ENCODE results near the gene ZBTB4. TPM values are rescaled to one million over a fixed set of nuclear protein-coding genes. Genes with fewer than 3 reads are reported as not detected.

ZBTB4 gene
- total RNA-seq, 4 donors from 2014 or later: 60.5 to 64.1 (median 63.0) TPM

DNA sequence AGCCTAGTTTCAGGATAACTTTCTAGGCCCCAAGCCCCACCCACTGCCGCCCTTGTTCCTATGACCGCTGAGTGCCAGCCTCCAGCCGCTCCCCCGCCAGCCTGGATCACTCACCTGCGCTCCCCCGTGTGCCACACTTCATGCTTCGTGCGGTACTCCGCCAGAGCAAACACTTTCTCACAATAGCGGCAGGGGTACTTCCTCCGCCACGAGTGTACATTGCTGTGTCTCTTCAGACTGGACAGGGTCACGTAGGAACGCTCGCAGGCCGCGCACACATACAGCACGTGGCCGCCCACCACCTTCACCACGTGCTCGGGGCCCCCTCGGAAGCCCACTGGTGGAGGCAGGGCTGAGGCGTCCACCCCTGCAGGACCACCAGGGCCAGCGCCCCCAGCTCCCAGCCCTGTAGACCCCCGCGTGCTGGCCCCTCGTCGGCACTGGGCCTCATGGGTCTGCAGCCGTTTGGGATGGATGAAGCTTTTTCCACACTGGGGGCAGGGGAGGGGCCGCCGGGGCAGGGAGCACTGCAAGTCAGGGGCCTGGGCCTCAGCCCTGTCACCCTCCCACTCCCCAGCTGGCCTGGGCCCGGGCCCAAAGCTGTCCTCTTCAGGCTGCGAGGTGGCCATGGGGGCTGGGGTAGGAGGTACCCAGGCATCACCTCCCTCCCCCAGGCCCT is 13.7 kb downstream of the ZBTB4 start:
- H3K27me3 ChIP-seq: no peaks in the 10 kb centered on the region
- H3K4me1 ChIP-seq: peaks cover 0 to 64% (median 21%) of the 10 kb centered on the region in 4 donors
- no peak overlapping the region for H3K4me3 ChIP-seq
- no peak for DNase-seq (ENCODE audit: low spot score in 2 of 2)
- peaks cover 0 to 57% (median 9%) of the 10 kb centered on the region in 3 donors for H3K36me3 ChIP-seq
- no peaks in the 10 kb centered on the region for H3K9me3 ChIP-seq
- peak overlapping the region in 3 of 4 donors; percentile 27 to 88 (median 77) for H3K27ac ChIP-seq
- TF ChIP-seq EP300 (IDR thresholded peaks at IDR 0.05) (no peak), POLR2A (IDR thresholded peaks at IDR 0.05) (no peak)
- TF ChIP-seq, protein P1, sequence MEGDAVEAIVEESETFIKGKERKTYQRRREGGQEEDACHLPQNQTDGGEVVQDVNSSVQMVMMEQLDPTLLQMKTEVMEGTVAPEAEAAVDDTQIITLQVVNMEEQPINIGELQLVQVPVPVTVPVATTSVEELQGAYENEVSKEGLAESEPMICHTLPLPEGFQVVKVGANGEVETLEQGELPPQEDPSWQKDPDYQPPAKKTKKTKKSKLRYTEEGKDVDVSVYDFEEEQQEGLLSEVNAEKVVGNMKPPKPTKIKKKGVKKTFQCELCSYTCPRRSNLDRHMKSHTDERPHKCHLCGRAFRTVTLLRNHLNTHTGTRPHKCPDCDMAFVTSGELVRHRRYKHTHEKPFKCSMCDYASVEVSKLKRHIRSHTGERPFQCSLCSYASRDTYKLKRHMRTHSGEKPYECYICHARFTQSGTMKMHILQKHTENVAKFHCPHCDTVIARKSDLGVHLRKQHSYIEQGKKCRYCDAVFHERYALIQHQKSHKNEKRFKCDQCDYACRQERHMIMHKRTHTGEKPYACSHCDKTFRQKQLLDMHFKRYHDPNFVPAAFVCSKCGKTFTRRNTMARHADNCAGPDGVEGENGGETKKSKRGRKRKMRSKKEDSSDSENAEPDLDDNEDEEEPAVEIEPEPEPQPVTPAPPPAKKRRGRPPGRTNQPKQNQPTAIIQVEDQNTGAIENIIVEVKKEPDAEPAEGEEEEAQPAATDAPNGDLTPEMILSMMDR (IDR thresholded peaks at IDR 0.05): no peak
- 88 to 91% methylated on average over 24 to 27 of the region's 33 CpGs for WGBS, 2 donors

DNA sequence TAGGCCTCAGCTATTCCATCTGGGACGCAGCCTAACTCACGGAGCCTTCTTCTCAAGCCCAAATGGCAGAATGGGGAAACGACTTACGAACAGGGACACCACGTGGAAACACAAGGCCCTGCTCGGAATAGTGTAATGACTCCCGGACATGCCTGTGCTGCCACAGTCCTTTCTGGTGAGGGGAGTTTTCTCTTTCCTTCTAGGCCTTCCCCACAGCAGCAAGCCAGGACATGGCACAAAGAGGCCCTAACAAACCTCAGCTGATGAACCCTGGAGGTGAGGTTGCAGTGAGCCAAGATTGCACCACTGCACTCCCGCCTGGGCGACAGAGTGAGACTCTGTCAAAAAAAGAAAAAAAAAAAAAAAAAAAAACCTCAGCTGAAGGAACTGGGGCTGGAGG is 15.3 kb downstream of the ZBTB4 start:
- peaks cover 0 to 57% (median 9%) of the 10 kb centered on the region in 3 donors for H3K36me3 ChIP-seq

DNA sequence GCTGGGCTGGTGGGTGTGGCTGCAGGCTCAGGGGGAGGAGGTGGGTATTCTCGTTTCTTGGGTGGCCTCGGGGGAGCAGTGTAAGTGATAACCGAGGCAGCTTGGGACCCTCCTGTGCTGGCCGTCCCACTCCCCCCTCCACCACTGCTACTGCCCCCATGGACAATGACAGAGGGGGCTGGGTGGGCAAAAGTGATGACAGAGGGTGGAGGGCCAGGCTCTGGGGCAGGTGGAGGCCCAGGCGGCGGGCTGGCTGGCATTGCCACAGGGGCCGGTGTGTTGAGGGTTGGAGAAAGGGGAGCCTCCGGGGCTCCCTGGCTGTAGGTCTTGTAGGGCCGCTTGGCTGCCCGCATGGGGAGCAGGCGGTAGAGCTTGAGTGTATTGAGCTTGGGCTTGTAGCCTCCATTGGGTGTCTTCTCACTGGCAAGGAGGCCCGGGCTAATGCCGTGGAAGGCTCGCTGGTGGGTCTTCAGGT is 16.0 kb downstream of the ZBTB4 start:
- Histone ChIP-seq H3K27me3 (no peaks in the 10 kb centered on the region), H3K4me3 (no peak overlapping the region), H3K27ac (no peak overlapping the region), H3K36me3 (peaks cover 0 to 57% (median 9%) of the 10 kb centered on the region in 3 donors), H3K9me3 (no peaks in the 10 kb centered on the region), H3K4me1 (peaks cover 0 to 48% (median 21%) of the 10 kb centered on the region in 4 donors)
- WGBS, 2 donors: 76 to 82% methylated on average over 9 to 14 of the region's 14 CpGs
- TF ChIP-seq POLR2A (IDR thresholded peaks at IDR 0.05) (no peak), EP300 (IDR thresholded peaks at IDR 0.05) (no peak)
- TF ChIP-seq, protein P1 (IDR thresholded peaks at IDR 0.05): no peak
- DNase-seq (ENCODE audit: low spot score in 2 of 2): no peak

More for the DNA sequence above, 15.3 kb downstream of the ZBTB4 start:
- TF ChIP-seq POLR2A (IDR thresholded peaks at IDR 0.05) (no peak), EP300 (IDR thresholded peaks at IDR 0.05) (no peak)
- TF ChIP-seq, protein P1 (IDR thresholded peaks at IDR 0.05): no peak
- Histone ChIP-seq H3K27me3 (no peaks in the 10 kb centered on the region), H3K4me3 (no peak overlapping the region), H3K27ac (no peak overlapping the region), H3K9me3 (no peaks in the 10 kb centered on the region), H3K4me1 (peaks cover 0 to 55% (median 21%) of the 10 kb centered on the region in 4 donors)
- 90 to 93% methylated on average over 9 of the region's 9 CpGs for WGBS, 2 donors
- DNase-seq (ENCODE audit: low spot score in 2 of 2): no peak

DNA sequence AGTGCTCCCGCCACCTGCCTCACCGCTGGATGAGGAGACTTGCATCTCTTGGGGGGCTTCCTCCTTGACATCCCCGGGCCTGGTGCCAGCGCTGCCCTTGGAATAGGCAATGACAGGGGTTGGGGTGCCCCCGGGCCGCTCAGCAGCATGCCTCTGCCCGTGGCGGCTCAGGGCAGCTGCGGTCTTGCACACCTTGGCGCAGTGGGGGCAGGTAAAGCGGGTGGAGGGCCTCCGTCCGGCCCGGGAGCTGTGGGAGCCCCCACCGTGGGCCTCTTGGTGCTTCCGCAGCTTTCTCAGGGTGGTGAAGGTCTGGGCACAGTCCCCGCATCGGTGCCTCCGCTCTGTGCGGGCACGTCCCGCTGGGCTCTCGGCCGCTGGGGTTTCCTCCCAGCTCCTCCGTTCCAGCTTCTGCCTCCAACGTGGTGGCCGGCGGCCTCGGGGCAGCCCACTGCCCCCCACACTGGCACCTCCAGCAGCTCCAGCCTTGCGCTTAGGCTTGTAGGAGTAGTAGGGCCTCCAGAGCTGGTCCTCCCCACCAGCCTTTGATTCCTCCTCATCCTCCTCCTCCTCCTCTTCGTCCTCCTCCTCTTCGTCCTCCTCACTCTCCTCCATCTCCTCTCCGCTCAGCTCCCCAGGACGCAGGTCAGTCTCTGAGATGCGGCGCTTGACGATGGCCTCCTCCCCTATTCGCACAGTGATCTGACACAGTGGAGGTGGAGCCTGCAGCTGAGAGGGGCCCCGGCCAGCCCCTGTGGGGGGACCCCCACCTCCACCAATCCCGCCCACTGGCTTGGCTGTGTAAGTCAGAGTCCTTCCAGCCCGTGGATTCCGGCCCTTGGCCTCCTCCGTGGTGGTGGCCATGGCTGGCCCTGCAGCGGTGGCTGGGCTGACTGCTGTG is 16.7 kb downstream of the ZBTB4 start:
- H3K27me3 ChIP-seq: no peaks in the 10 kb centered on the region
- no peaks in the 10 kb centered on the region for H3K9me3 ChIP-seq
- 84 to 89% methylated on average over 42 to 44 of the region's 44 CpGs for WGBS, 2 donors
- H3K4me1 ChIP-seq: peaks cover 0 to 41% (median 18%) of the 10 kb centered on the region in 4 donors
- peaks cover 0 to 57% (median 9%) of the 10 kb centered on the region in 3 donors for H3K36me3 ChIP-seq
- no peak overlapping the region for H3K4me3 ChIP-seq
- DNase-seq (ENCODE audit: low spot score in 2 of 2): no peak
- no peak overlapping the region for H3K27ac ChIP-seq
- TF ChIP-seq POLR2A (IDR thresholded peaks at IDR 0.05) (no peak), EP300 (IDR thresholded peaks at IDR 0.05) (no peak)
- TF ChIP-seq, protein P1 (IDR thresholded peaks at IDR 0.05): no peak

Data from tibial nerve (tissue), 4 donors.